Measurements from ENCODE around the gene HTR3A. TPM values are rescaled to one million over a fixed set of nuclear protein-coding genes. Genes with fewer than 3 reads are reported as not detected.

Gene HTR3A
- total and polyA plus RNA-seq, 2 of the 13 experiments (the other 11 are each of a cell fraction or from before 2014, with no cell fraction given): not detected

- ChIA-PET CTCF (ENCODE audit: low intra/inter-chr PET ratio, low total read pairs) (no interaction called here), POLR2A (no interaction called here)
- Histone ChIP-seq H3K27me3 (ENCODE audit: control insufficient read depth in 1 of 2, insufficient read depth in 2 of 2, low read length in 2 of 2) (peaks cover 0 to 6% of the 10 kb centered on the region in 2 experiments; a peak in 2 of 5 replicates), H3K9ac (ENCODE audit: insufficient read depth, low read depth, low read length) (no peak overlapping the region), H3K4me3 (replicated peaks in 1 of 3; ENCODE audit: insufficient read depth in 1 of 3, low read depth in 2 of 3, low read length in 3 of 3) (no peak overlapping the region), H3K4me2 (ENCODE audit: low read depth, low read length) (no peak overlapping the region), H3K4me1 (ENCODE audit: insufficient read depth, low read length) (no peaks in the 10 kb centered on the region), H3K9me3 (ENCODE audit: low read length) (no peaks in the 10 kb centered on the region), H4K20me1 (ENCODE audit: insufficient read depth, low read length) (no peaks in the 10 kb centered on the region), H3K36me3 (replicated peaks in 1 of 2; ENCODE audit: control insufficient read depth in 1 of 2, insufficient read depth in 2 of 2, low read length in 2 of 2) (no peaks in the 10 kb centered on the region), H3K27ac (ENCODE audit: extremely low read length, insufficient read depth, low read length) (no peak overlapping the region), H2AFZ (ENCODE audit: low read length) (no peak overlapping the region), H3K79me2 (ENCODE audit: insufficient read depth, low read length) (no peaks in the 10 kb centered on the region)
- TF ChIP-seq ATF7 (IDR thresholded peaks at IDR 0.05) (peak; percentile 67; the same call in 1 of the 2 replicates), ATF7 (CRISPR knock-in tag; IDR thresholded peaks at IDR 0.05) (no peak), ZXDC (CRISPR knock-in tag; IDR thresholded peaks at IDR 0.05) (no peak)
- ATAC-seq (no peak), FAIRE-seq (no peak), DNase-seq (ENCODE audit: low spot score) (no peak)
- in situ Hi-C loops (cut with HindIII; ENCODE audit: extremely low pct_ligation_motif_present, low pct_unique_long_range_greater_than_20kb) (no loop called here), intact Hi-C loops (cut with micrococcal nuclease; ENCODE audit: unreplicated experiment) (no loop called here)
- WGBS (ENCODE audit: low lambda C conversion rate): 22% methylated on average over 4 of the region's 4 CpGs
- no TSS peak for BruUV-seq (replicated peaks)
These were observed 33.4 kb downstream of the HTR3A start for GRCh38 chr11:114008331-114008730.

DNA sequence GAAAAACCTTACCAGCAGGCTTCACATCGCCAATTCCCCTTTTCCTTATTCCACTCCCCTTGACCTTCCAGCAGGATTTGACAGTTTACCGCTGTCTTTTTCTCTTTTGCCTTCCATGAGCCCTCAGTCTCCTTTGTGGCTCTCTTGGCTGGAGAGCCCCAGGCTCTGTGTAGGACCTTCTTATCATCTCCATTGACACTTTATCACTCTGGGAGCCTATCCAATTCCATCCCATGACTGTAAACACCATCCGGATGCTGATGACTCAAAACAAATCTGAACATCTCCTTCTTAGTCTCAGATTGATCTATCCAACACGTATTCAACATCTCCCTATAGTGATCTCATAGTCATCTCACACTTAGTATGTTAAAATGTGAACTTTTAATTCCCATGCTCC is 36.0 kb downstream of the HTR3A start:
- Histone ChIP-seq H3K9ac (ENCODE audit: insufficient read depth, low read depth, low read length) (no peak overlapping the region), H3K27me3 (ENCODE audit: control insufficient read depth in 1 of 2, insufficient read depth in 2 of 2, low read length in 2 of 2) (no peaks in the 10 kb centered on the region; a peak in 2 of 5 replicates), H3K79me2 (ENCODE audit: insufficient read depth, low read length) (no peaks in the 10 kb centered on the region), H3K4me1 (ENCODE audit: insufficient read depth, low read length) (no peaks in the 10 kb centered on the region), H3K27ac (ENCODE audit: extremely low read length, insufficient read depth, low read length) (no peak overlapping the region), H3K4me3 (replicated peaks in 1 of 3; ENCODE audit: insufficient read depth in 1 of 3, low read depth in 2 of 3, low read length in 3 of 3) (no peak overlapping the region), H4K20me1 (ENCODE audit: insufficient read depth, low read length) (no peaks in the 10 kb centered on the region), H2AFZ (ENCODE audit: low read length) (no peak overlapping the region), H3K36me3 (replicated peaks in 1 of 2; ENCODE audit: control insufficient read depth in 1 of 2, insufficient read depth in 2 of 2, low read length in 2 of 2) (no peaks in the 10 kb centered on the region), H3K4me2 (ENCODE audit: low read depth, low read length) (no peak overlapping the region), H3K9me3 (ENCODE audit: low read length) (no peaks in the 10 kb centered on the region)
- DNase-seq (ENCODE audit: low spot score) (no peak), FAIRE-seq (no peak), ATAC-seq (no peak)
- ChIA-PET POLR2A (no interaction called here), CTCF (ENCODE audit: low intra/inter-chr PET ratio, low total read pairs) (no interaction called here)
- in situ Hi-C loops (cut with HindIII; ENCODE audit: extremely low pct_ligation_motif_present, low pct_unique_long_range_greater_than_20kb): no loop called here
- intact Hi-C loops (cut with micrococcal nuclease; ENCODE audit: unreplicated experiment): no loop called here
- TF ChIP-seq ZNF720 (CRISPR knock-in tag; IDR thresholded peaks at IDR 0.05) (no peak), ZNF761 (CRISPR knock-in tag; conservative IDR thresholded peaks at IDR 0.05) (no peak)
- 24% methylated on average over 4 of the region's 4 CpGs for WGBS (ENCODE audit: low lambda C conversion rate)
- no TSS peak for BruUV-seq (replicated peaks)

Data from HepG2 (cell line).